SK-N-SH (cell line): ENCODE data around the gene ABHD8. TPM values are rescaled to one million over a fixed set of nuclear protein-coding genes. Genes with fewer than 3 reads are reported as not detected.

Experiments
- CTCF ChIA-PET: fragments of 300-600, 350-600 bp; formaldehyde crosslinking; extraction: SDS; loops from one replicate; lab custom pipeline; 2021; lab: Yijun Ruan, JAX
- POLR2A ChIA-PET: fragments of 350-600 bp; sonication (Branson Sonifier 250); formaldehyde crosslinking; extraction: SDS; loops from one replicate; lab custom pipeline; 2020; ENCODE audit warnings: antibody characterized with exemption, inconsistent platforms; lab: Yijun Ruan, JAX
- DNase-seq: peaks from one replicate; pipeline ENCODE4 v3.0.0; 2012
- H2AFZ ChIP-seq: fragments of 200-600 bp; sonication (generic); 2 replicates; pipeline ENCODE4 v1.8.1; 2016; ENCODE audit warnings: antibody characterized with exemption, mild to moderate bottlenecking, low read depth
- H3F3A ChIP-seq: fragments of 200-600 bp; sonication (generic); replicated peaks from 2 replicates; pipeline ENCODE3; 2016; ENCODE audit warnings: antibody characterized with exemption, mild to moderate bottlenecking; ENCODE audit not compliant: insufficient read depth
- H3K27ac ChIP-seq, 2 experiments: fragments of 200-500 bp in 1 of 2; fragments of 200-600 bp in 1 of 2; sonication (Bioruptor generic) in 1 of 2; sonication (generic), shearing (Covaris generic) in 1 of 2; 2 replicates each; pipeline versions ENCODE4 v1.5.1 to v1.6.1; 2014 to 2016; ENCODE audit warnings: low read depth in 2 of 2, inconsistent platforms in 1 of 2, low read length in 1 of 2, mild to moderate bottlenecking in 1 of 2, mixed read lengths in 1 of 2
- H3K27me3 ChIP-seq: fragments of 200-600 bp; sonication (generic), shearing (Covaris generic); 2 replicates; pipeline ENCODE4 v1.6.1; 2016; ENCODE audit warnings: mixed run types; ENCODE audit not compliant: insufficient read depth
- H3K36me3 ChIP-seq, 2 experiments: fragments of 200-500 bp in 1 of 2; fragments of 200-600 bp in 1 of 2; sonication (Bioruptor generic) in 1 of 2; sonication (generic) in 1 of 2; replicated peaks in 1 of 2; 2 replicates each; pipeline versions ENCODE3 to v1.5.1; 2014 to 2016; ENCODE audit warnings: low read length in 1 of 2, mild to moderate bottlenecking in 1 of 2; ENCODE audit not compliant: insufficient read depth in 2 of 2, control insufficient read depth in 1 of 2
- H3K4me1 ChIP-seq, 2 experiments: fragments of 200-500 bp in 1 of 2; fragments of 200-600 bp in 1 of 2; sonication (Bioruptor generic) in 1 of 2; sonication (generic), shearing (Covaris generic) in 1 of 2; 2 replicates each; pipeline versions ENCODE4 v1.5.1 to v1.6.1; 2014 to 2016; ENCODE audit warnings: low read depth in 1 of 2, low read length in 1 of 2, mixed run types in 1 of 2; ENCODE audit not compliant: insufficient read depth in 2 of 2, control insufficient read depth in 1 of 2
- H3K4me2 ChIP-seq: fragments of 200-600 bp; sonication (generic), shearing (Covaris generic); 2 replicates; pipeline ENCODE4 v1.6.1; 2017; ENCODE audit warnings: mixed run types
- H3K4me3 ChIP-seq, 2 experiments: fragments of 200-500 bp in 1 of 2; fragments of 200-600 bp in 1 of 2; sonication (Bioruptor generic) in 1 of 2; sonication (generic), shearing (Covaris generic) in 1 of 2; 2 replicates each; pipeline versions ENCODE4 v1.5.1 to v1.8.1; 2014 to 2016; ENCODE audit warnings: low read depth in 2 of 2, inconsistent platforms in 1 of 2, low read length in 1 of 2, mild to moderate bottlenecking in 1 of 2, mixed read lengths in 1 of 2, moderate library complexity in 1 of 2
- H3K79me2 ChIP-seq: fragments of 200-600 bp; sonication (generic); 2 replicates; pipeline ENCODE4 v1.8.1; 2017; ENCODE audit warnings: mild to moderate bottlenecking; ENCODE audit not compliant: insufficient read depth
- H3K9ac ChIP-seq: fragments of 200-600 bp; sonication (generic); 2 replicates; pipeline ENCODE4 v1.6.1; 2017; ENCODE audit warnings: mixed run types
- H3K9me2 ChIP-seq: fragments of 200-600 bp; sonication (generic); 2 replicates; pipeline ENCODE4 v1.6.1; 2017; ENCODE audit warnings: mixed run types
- H3K9me3 ChIP-seq: fragments of 200-600 bp; sonication (generic); 2 replicates; pipeline ENCODE4 v1.6.1; 2017; ENCODE audit warnings: mixed run types, mild to moderate bottlenecking, moderate library complexity
- H4K20me1 ChIP-seq: fragments of 200-600 bp; sonication (generic); 2 replicates; pipeline ENCODE4 v1.6.1; 2017; ENCODE audit warnings: mild to moderate bottlenecking, mixed run types; ENCODE audit not compliant: insufficient read depth
- CTCF ChIP-seq: fragments of 200-600 bp; sonication (generic); IDR thresholded peaks from 2 replicates; pipeline ENCODE4 v1.6.1; 2017; ENCODE audit warnings: antibody characterized with exemption, mild to moderate bottlenecking, moderate library complexity
- GATA2 ChIP-seq: sonication (generic); formaldehyde crosslinking; IDR thresholded peaks from 2 replicates; pipeline ENCODE4 v1.5.0; 2020; ENCODE audit warnings: mild to moderate bottlenecking, missing genetic modification reagents
- IRF3 ChIP-seq: fragments of 150-350 bp; IDR thresholded peaks from 2 replicates; pipeline ENCODE4 v1.6.1; 2016; ENCODE audit warnings: mild to moderate bottlenecking, low read depth, low read length
- JUND ChIP-seq: IDR thresholded peaks from 2 replicates; pipeline ENCODE4 v1.4.0; 2012
- MAX ChIP-seq: IDR thresholded peaks from 2 replicates; pipeline ENCODE4 v1.4.0; 2012; ENCODE audit warnings: low read depth
- NFIC ChIP-seq: IDR thresholded peaks from 2 replicates; pipeline ENCODE4 v1.4.0; 2012; ENCODE audit warnings: borderline replicate concordance
- PBX3 ChIP-seq: IDR thresholded peaks from 2 replicates; pipeline ENCODE4; 2012
- REST ChIP-seq: IDR thresholded peaks from 2 replicates; pipeline ENCODE4 v1.6.1; 2012; ENCODE audit warnings: mild to moderate bottlenecking, low read depth, low read length, moderate library complexity
- SIN3A ChIP-seq: IDR thresholded peaks from 2 replicates; pipeline ENCODE4 v1.6.1; 2012; ENCODE audit warnings: low read depth, mild to moderate bottlenecking, low read length, moderate library complexity, borderline replicate concordance
- TCF12 ChIP-seq: IDR thresholded peaks from 2 replicates; pipeline ENCODE4 v1.4.0; 2012
- USF1 ChIP-seq: IDR thresholded peaks from 2 replicates; pipeline ENCODE4 v1.4.0; 2012; ENCODE audit warnings: low read depth, borderline replicate concordance
- YY1 ChIP-seq: IDR thresholded peaks from 2 replicates; pipeline ENCODE4 v1.4.0; 2012; ENCODE audit warnings: low read depth, mild to moderate bottlenecking
- WGBS: methylation state at CpG from one replicate; pipeline ENCODE4 v1.1.6; 2017; ENCODE audit warnings: low lambda C conversion rate; 5-methylcytosine and 5-hydroxymethylcytosine counted together
- polyA plus RNA-seq, 3 experiments: library from polyadenylated mRNA; depleted of rRNA; stranded (reverse); fragments of >200 nt; gene quantifications; 2 replicates each; pipeline ENCODE4 v1.2.3, GENCODE V29; 2012

ABHD8 gene
- polyA plus RNA-seq, 1 of the 3 experiments (the other 2 are of a cell fraction), result 11.1 TPM

- peaks cover 7 to 46% of the 10 kb centered on the region in 2 experiments for H3K36me3 ChIP-seq
Measured at GRCh38 chr19:17319473-17320238, 16.4 kb upstream of the ABHD8 start.

GRCh38 chr19:17318966-17319365 lies 15.7 kb upstream of the ABHD8 start:
- WGBS, result 90% methylated on average over 6 of the region's 6 CpGs
- H3K27ac ChIP-seq, result no peak overlapping the region
- POLR2A ChIA-PET, result no interaction called here
- TF ChIP-seq YY1, result no peak
- TF ChIP-seq REST, result no peak
- no peak for TF ChIP-seq SIN3A
- no peak for TF ChIP-seq PBX3
- TF ChIP-seq NFIC, result no peak
- no peak for TF ChIP-seq MAX
- TF ChIP-seq JUND, result no peak
- no peak for TF ChIP-seq IRF3
- TF ChIP-seq TCF12, result no peak

More at GRCh38 chr19:17319473-17320238, 16.4 kb upstream of the ABHD8 start:
- Histone ChIP-seq H3K79me2 (no peaks in the 10 kb centered on the region; the same call in 1 of the 2 replicates), H3K4me3 (no peak overlapping the region), H3K27me3 (no peaks in the 10 kb centered on the region), H3F3A (peaks cover 7% of the 10 kb centered on the region), H3K4me1 (no peaks in the 10 kb centered on the region)
- TF ChIP-seq CTCF (no peak), GATA2 (CRISPR knock-in tag) (no peak), USF1 (no peak)
- TF ChIP-seq, all 33 proteins: peak for 0
- H2AFZ ChIP-seq, result no peak overlapping the region
- no peaks in the 10 kb centered on the region for H3K9me3 ChIP-seq
- H3K9me2 ChIP-seq, result no peaks in the 10 kb centered on the region
- 95% methylated on average over 25 of the region's 40 CpGs for WGBS
- H3K9ac ChIP-seq, result no peak overlapping the region
- ChIA-PET CTCF (no interaction called here), POLR2A (no interaction called here)
- H4K20me1 ChIP-seq, result no peaks in the 10 kb centered on the region
- DNase-seq, result no peak
- H3K4me2 ChIP-seq, result no peak overlapping the region
- H3K27ac ChIP-seq, result no peak overlapping the region

More at GRCh38 chr19:17318966-17319365, 15.7 kb upstream of the ABHD8 start:
- no peaks in the 10 kb centered on the region for H3K9me3 ChIP-seq
- H3K9ac ChIP-seq, result no peak overlapping the region
- no peak overlapping the region for H2AFZ ChIP-seq
- no peak for DNase-seq
- H3F3A ChIP-seq, result peaks cover 7% of the 10 kb centered on the region
- H3K36me3 ChIP-seq, result peaks cover 14 to 49% of the 10 kb centered on the region in 2 experiments
- H3K9me2 ChIP-seq, result no peaks in the 10 kb centered on the region
- no peaks in the 10 kb centered on the region for H3K4me1 ChIP-seq
- CTCF ChIA-PET, result no interaction called here
- peaks cover 5% of the 10 kb centered on the region; the same call in 1 of the 2 replicates for H3K79me2 ChIP-seq
- no peaks in the 10 kb centered on the region for H3K27me3 ChIP-seq
- no peak overlapping the region for H3K4me2 ChIP-seq
- H3K4me3 ChIP-seq, result no peak overlapping the region
- no peaks in the 10 kb centered on the region for H4K20me1 ChIP-seq
